Mesenchymal stem cell (in vitro differentiated cells and primary cell): ENCODE results near the gene RGP1.

Experiments used
- DNase-seq: peaks from one replicate; pipeline ENCODE4 v3.0.0-alpha.2; 2013
- H2AFZ ChIP-seq: one replicate; pipeline ENCODE4 v1.6.1; 2013; ENCODE audit warnings: low read depth, mild to moderate bottlenecking, control low read depth, inconsistent platforms, low read length, moderate library complexity
- H2AK5ac ChIP-seq: 2 replicates; pipeline ENCODE4 v1.6.1; 2013; ENCODE audit warnings: low read length, moderate library complexity, mild to moderate bottlenecking, inconsistent platforms; ENCODE audit not compliant: severe bottlenecking
- H2BK120ac ChIP-seq: one replicate; pipeline ENCODE4 v1.6.1; 2013; ENCODE audit warnings: low read depth, mild to moderate bottlenecking, inconsistent platforms, low read length, moderate library complexity
- H2BK12ac ChIP-seq, 2 experiments: one replicate each; pipeline ENCODE4 v1.6.1; 2013; ENCODE audit warnings: inconsistent platforms in 2 of 2, low read length in 2 of 2, mild to moderate bottlenecking in 2 of 2, moderate library complexity in 2 of 2, control low read depth in 1 of 2
- H2BK15ac ChIP-seq: one replicate; pipeline ENCODE4 v1.6.1; 2013; ENCODE audit warnings: mild to moderate bottlenecking, low read depth, inconsistent platforms; ENCODE audit not compliant: poor library complexity, severe bottlenecking
- H2BK5ac ChIP-seq: 2 replicates; pipeline ENCODE4 v1.6.1; 2013; ENCODE audit warnings: low read depth, mild to moderate bottlenecking, low read length, control low read depth, inconsistent platforms; ENCODE audit not compliant: poor library complexity, severe bottlenecking
- H3K14ac ChIP-seq, 2 experiments: one replicate each; pipeline ENCODE4 v1.6.1; 2013; ENCODE audit warnings: inconsistent platforms in 2 of 2, low read length in 2 of 2, control low read depth in 1 of 2, mild to moderate bottlenecking in 1 of 2, moderate library complexity in 1 of 2
- H3K18ac ChIP-seq, 2 experiments: one replicate each; pipeline ENCODE4 v1.6.1; 2013; ENCODE audit warnings: inconsistent platforms in 2 of 2, low read length in 2 of 2, control low read depth in 1 of 2, low read depth in 1 of 2, mild to moderate bottlenecking in 1 of 2
- H3K23ac ChIP-seq, 2 experiments: one replicate each; pipeline ENCODE4 v1.6.1; 2013; ENCODE audit warnings: inconsistent platforms in 2 of 2, low read length in 2 of 2, mild to moderate bottlenecking in 2 of 2, moderate library complexity in 2 of 2, control low read depth in 1 of 2
- H3K27ac ChIP-seq: 2 replicates; pipeline ENCODE4 v1.5.1; 2013; ENCODE audit warnings: mild to moderate bottlenecking, moderate library complexity, low read length, control low read depth, inconsistent platforms; ENCODE audit not compliant: poor library complexity, severe bottlenecking
- H3K27me3 ChIP-seq, 2 experiments: 2 replicates each; pipeline versions ENCODE4 v1.6.1 to v1.7.0; 2013; ENCODE audit warnings: low read length in 2 of 2, mild to moderate bottlenecking in 2 of 2, moderate library complexity in 2 of 2, control low read depth in 1 of 2, inconsistent platforms in 1 of 2; ENCODE audit not compliant: control insufficient read depth in 1 of 2, insufficient read depth in 1 of 2
- H3K36me3 ChIP-seq, 2 experiments: 2 replicates each; pipeline versions ENCODE4 v1.6.1 to v1.7.0; 2013; ENCODE audit warnings: low read length in 2 of 2, control low read depth in 1 of 2, inconsistent platforms in 1 of 2, low read depth in 1 of 2, mild to moderate bottlenecking in 1 of 2; ENCODE audit not compliant: insufficient read depth in 2 of 2, control insufficient read depth in 1 of 2
- H3K4ac ChIP-seq, 2 experiments: one replicate each; pipeline ENCODE4 v1.6.1; 2013; ENCODE audit warnings: inconsistent platforms in 2 of 2, low read length in 2 of 2, mild to moderate bottlenecking in 2 of 2, moderate library complexity in 2 of 2, control low read depth in 1 of 2, low read depth in 1 of 2
- H3K4me1 ChIP-seq: 2 replicates; pipeline ENCODE4 v1.6.1; 2013; ENCODE audit warnings: low read depth, low read length, control low read depth; ENCODE audit not compliant: control insufficient read depth, insufficient read depth
- H3K4me2 ChIP-seq: 2 replicates; pipeline ENCODE4 v1.6.1; 2013; ENCODE audit warnings: low read length, mild to moderate bottlenecking, inconsistent platforms; ENCODE audit not compliant: poor library complexity, severe bottlenecking
- H3K4me3 ChIP-seq, 2 experiments: 2 replicates each; pipeline versions ENCODE4 v1.5.1 to v1.7.0; 2013; ENCODE audit warnings: low read length in 2 of 2, mild to moderate bottlenecking in 2 of 2, control low read depth in 1 of 2, low read depth in 1 of 2; ENCODE audit not compliant: insufficient read depth in 1 of 2
- H3K79me1 ChIP-seq: replicated peaks from 2 replicates; pipeline ENCODE4 v1.6.1; 2013; ENCODE audit warnings: mild to moderate bottlenecking, control low read depth, low read length, inconsistent platforms; ENCODE audit not compliant: poor library complexity, severe bottlenecking
- H3K9ac ChIP-seq: 2 replicates; pipeline ENCODE4 v1.7.0; 2013; ENCODE audit warnings: mild to moderate bottlenecking, low read length, moderate library complexity
- H3K9me3 ChIP-seq: 2 replicates; pipeline ENCODE4 v1.7.0; 2013; ENCODE audit warnings: mild to moderate bottlenecking, low read length; ENCODE audit not compliant: control insufficient read depth
- H4K8ac ChIP-seq: one replicate; pipeline ENCODE4 v1.6.1; 2013; ENCODE audit warnings: inconsistent platforms, mild to moderate bottlenecking, low read length, moderate library complexity
- H4K91ac ChIP-seq: one replicate; pipeline ENCODE4 v1.6.1; 2013; ENCODE audit warnings: mild to moderate bottlenecking, low read length, inconsistent platforms
- WGBS: methylation state at CpG from one replicate; pipeline ENCODE4 v1.1.7; 2013; ENCODE audit warnings: mixed read lengths; 5-methylcytosine and 5-hydroxymethylcytosine counted together

The RGP1 gene

GRCh38 chr9:35732800-35733541 lies 16.1 kb upstream of the RGP1 start:
- Histone ChIP-seq H3K27me3 (no peaks in the 10 kb centered on the region), H3K23ac (peak overlapping the region in 1 of 2 experiments; percentile 46), H3K9me3 (no peaks in the 10 kb centered on the region), H3K18ac (peak overlapping the region; percentile 38 to 67), H3K4me3 (peak overlapping the region; percentile 78 to 91), H3K4ac (peak overlapping the region in 1 of 2 experiments; percentile 75), H3K36me3 (peaks cover 25 to 48% of the 10 kb centered on the region in 2 experiments), H4K91ac (peak overlapping the region; percentile 37), H2AK5ac (peak overlapping the region; percentile 55), H3K27ac (peak overlapping the region; percentile 86), H3K14ac (peak overlapping the region in 1 of 2 experiments; percentile 45), H3K79me1 (peaks cover 5% of the 10 kb centered on the region), H3K4me2 (peak overlapping the region; percentile 77), H2BK5ac (no peak overlapping the region), H3K4me1 (peaks cover 13% of the 10 kb centered on the region), H3K9ac (peak overlapping the region; percentile 97), H4K8ac (no peak overlapping the region), H2BK12ac (peak overlapping the region in 1 of 2 experiments; percentile 73), H2BK120ac (no peak overlapping the region), H2BK15ac (no peak overlapping the region), H2AFZ (peak overlapping the region; percentile 43)
- 2% methylated on average over 9 of the region's 14 CpGs for WGBS
- peak; percentile 80 for DNase-seq

- Histone ChIP-seq H3K79me1 (peaks cover 8% of the 10 kb centered on the region), H3K4ac (no peak overlapping the region), H3K4me3 (peak overlapping the region in 1 of 2 experiments; percentile 91), H2AFZ (no peak overlapping the region), H3K18ac (no peak overlapping the region), H3K9ac (peak overlapping the region; percentile 97), H4K91ac (no peak overlapping the region), H4K8ac (no peak overlapping the region), H3K4me2 (no peak overlapping the region), H2BK15ac (no peak overlapping the region), H2BK5ac (no peak overlapping the region), H2BK12ac (no peak overlapping the region), H3K27me3 (no peaks in the 10 kb centered on the region), H3K36me3 (peaks cover 36 to 56% of the 10 kb centered on the region in 2 experiments), H3K9me3 (no peaks in the 10 kb centered on the region), H2AK5ac (no peak overlapping the region), H3K23ac (no peak overlapping the region), H3K14ac (no peak overlapping the region), H3K27ac (peak overlapping the region; percentile 86), H3K4me1 (peaks cover 10% of the 10 kb centered on the region), H2BK120ac (no peak overlapping the region)
- 94% methylated on average over 3 of the region's 3 CpGs for WGBS
- peak; percentile 28 for DNase-seq
Observed at GRCh38 chr9:35734096-35734495, 15.0 kb upstream of the RGP1 start.

- H4K91ac ChIP-seq, result peak overlapping the region; percentile 21
- peak overlapping the region; percentile 38 for H3K27ac ChIP-seq
- DNase-seq, result peak; percentile 90
- H3K4me2 ChIP-seq, result no peak overlapping the region
- no peak overlapping the region for H2AK5ac ChIP-seq
- no peak overlapping the region for H2BK12ac ChIP-seq
- peaks cover 57 to 69% of the 10 kb centered on the region in 2 experiments for H3K36me3 ChIP-seq
- H3K4ac ChIP-seq, result no peak overlapping the region
- no peak overlapping the region for H2BK5ac ChIP-seq
- peaks cover 5% of the 10 kb centered on the region for H3K4me1 ChIP-seq
- H3K14ac ChIP-seq, result no peak overlapping the region
- H2AFZ ChIP-seq, result no peak overlapping the region
- no peaks in the 10 kb centered on the region for H3K9me3 ChIP-seq
- no peak overlapping the region for H2BK120ac ChIP-seq
- no peak overlapping the region for H2BK15ac ChIP-seq
- no peaks in the 10 kb centered on the region for H3K27me3 ChIP-seq
- 35% methylated on average over 5 of the region's 5 CpGs for WGBS
- peak overlapping the region; percentile 21 for H3K9ac ChIP-seq
- peak overlapping the region; percentile 39 for H4K8ac ChIP-seq
- peaks cover 25% of the 10 kb centered on the region for H3K79me1 ChIP-seq
- H3K18ac ChIP-seq, result no peak overlapping the region
- H3K23ac ChIP-seq, result no peak overlapping the region
- H3K4me3 ChIP-seq, result no peak overlapping the region
Observed at GRCh38 chr9:35736201-35736633, 12.9 kb upstream of the RGP1 start.

DNA sequence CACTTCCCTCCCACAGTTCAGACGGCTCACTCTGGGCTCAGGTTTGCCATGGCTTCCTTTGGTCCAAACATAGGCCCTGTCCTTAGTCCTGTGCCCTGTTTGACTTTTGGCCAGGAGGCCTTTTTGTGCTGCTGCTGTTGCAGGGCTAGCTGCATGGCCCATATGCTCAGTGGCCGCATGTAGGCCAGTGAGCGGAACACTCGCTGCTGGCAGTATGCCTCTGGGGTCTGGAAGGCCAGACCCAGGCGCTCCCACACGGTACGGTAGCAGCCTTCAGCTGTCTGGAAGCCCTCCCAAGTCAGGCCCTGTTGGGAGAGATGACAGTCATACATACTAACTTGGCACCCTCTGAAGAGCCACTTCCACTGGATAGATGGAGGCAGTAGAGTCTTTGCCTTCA lies 11.9 kb upstream of the RGP1 start:
- H3K4ac ChIP-seq, result no peak overlapping the region
- no peaks in the 10 kb centered on the region for H3K27me3 ChIP-seq
- H3K23ac ChIP-seq, result no peak overlapping the region
- no peak overlapping the region for H2BK5ac ChIP-seq
- DNase-seq, result no peak
- no peak overlapping the region for H3K9ac ChIP-seq
- no peak overlapping the region for H2BK15ac ChIP-seq
- H2AFZ ChIP-seq, result no peak overlapping the region
- H4K91ac ChIP-seq, result no peak overlapping the region
- H4K8ac ChIP-seq, result no peak overlapping the region
- H3K14ac ChIP-seq, result no peak overlapping the region
- peak overlapping the region; percentile 8 for H3K27ac ChIP-seq
- H3K4me3 ChIP-seq, result no peak overlapping the region
- H3K36me3 ChIP-seq, result peaks cover 66 to 76% of the 10 kb centered on the region in 2 experiments
- H2AK5ac ChIP-seq, result no peak overlapping the region
- 93% methylated on average over 7 of the region's 7 CpGs for WGBS
- H3K18ac ChIP-seq, result no peak overlapping the region
- no peak overlapping the region for H2BK120ac ChIP-seq
- H3K9me3 ChIP-seq, result no peaks in the 10 kb centered on the region
- H3K4me1 ChIP-seq, result peaks cover 5% of the 10 kb centered on the region
- H3K4me2 ChIP-seq, result no peak overlapping the region
- peak overlapping the region in 1 of 2 experiments; percentile 30 for H2BK12ac ChIP-seq
- peaks cover 31% of the 10 kb centered on the region for H3K79me1 ChIP-seq
